H9 (cell line): ENCODE results near the gene ABHD1. TPM values are rescaled to one million over a fixed set of nuclear protein-coding genes. Genes with fewer than 3 reads are reported as not detected.
"Not testable (repeated sequence)": the region's sequence is repeated elsewhere in the genome, so short reads cannot be mapped to it uniquely, and the experiment has no call there.

ENCODE experiments used
- DNase-seq: peaks from one replicate; pipeline ENCODE4 v3.0.0-alpha.2; 2017
- H2AFZ ChIP-seq: one replicate; pipeline ENCODE4 v1.6.1; 2013; ENCODE audit warnings: mild to moderate bottlenecking, low read length, control low read depth, moderate library complexity
- H2AK5ac ChIP-seq: 2 replicates; pipeline ENCODE4 v1.6.1; 2013; ENCODE audit warnings: low read length, control low read depth, mixed read lengths; ENCODE audit not compliant: insufficient read length
- H2BK120ac ChIP-seq: one replicate; pipeline ENCODE4 v1.6.1; 2013; ENCODE audit warnings: low read depth, mild to moderate bottlenecking, low read length, control low read depth, inconsistent platforms; ENCODE audit not compliant: poor library complexity, severe bottlenecking
- H2BK12ac ChIP-seq: 2 replicates; pipeline ENCODE4 v1.6.1; 2013; ENCODE audit warnings: low read length, control low read depth, mixed read lengths, low read depth; ENCODE audit not compliant: insufficient read length
- H2BK15ac ChIP-seq: 2 replicates; pipeline ENCODE4 v1.6.1; 2013; ENCODE audit warnings: low read depth, low read length, control low read depth
- H2BK20ac ChIP-seq: one replicate; pipeline ENCODE4 v1.6.1; 2013; ENCODE audit warnings: low read depth, mild to moderate bottlenecking, low read length, control low read depth, inconsistent platforms; ENCODE audit not compliant: poor library complexity, severe bottlenecking
- H2BK5ac ChIP-seq: 2 replicates; pipeline ENCODE4 v1.6.1; 2013; ENCODE audit warnings: low read length, control low read depth, mixed read lengths; ENCODE audit not compliant: insufficient read length
- H3K14ac ChIP-seq: 2 replicates; pipeline ENCODE4 v1.6.1; 2013; ENCODE audit warnings: low read length, control low read depth; ENCODE audit not compliant: insufficient read depth
- H3K18ac ChIP-seq: 2 replicates; pipeline ENCODE4 v1.6.1; 2013; ENCODE audit warnings: low read depth, mild to moderate bottlenecking, mixed read lengths, low read length, control low read depth; ENCODE audit not compliant: insufficient read length
- H3K23ac ChIP-seq: 2 replicates; pipeline ENCODE4 v1.6.1; 2013; ENCODE audit warnings: low read length, control low read depth, mixed read lengths, low read depth; ENCODE audit not compliant: insufficient read length
- H3K23me2 ChIP-seq: 2 replicates; pipeline ENCODE4 v1.6.1; 2013; ENCODE audit warnings: low read depth, mild to moderate bottlenecking, mixed read lengths, low read length, control low read depth; ENCODE audit not compliant: insufficient read length, poor library complexity, severe bottlenecking
- H3K27ac ChIP-seq: 2 replicates; pipeline ENCODE4 v1.5.1; 2013; ENCODE audit warnings: low read length, control low read depth, mixed read lengths, low read depth; ENCODE audit not compliant: insufficient read length
- H3K27me3 ChIP-seq: 2 replicates; pipeline ENCODE4 v1.6.1; 2013; ENCODE audit warnings: low read length, control low read depth, inconsistent platforms; ENCODE audit not compliant: insufficient read depth
- H3K4ac ChIP-seq: 2 replicates; pipeline ENCODE4 v1.6.1; 2013; ENCODE audit warnings: low read depth, mild to moderate bottlenecking, control low read depth, inconsistent platforms, low read length, moderate library complexity
- H3K4me1 ChIP-seq: 2 replicates; pipeline ENCODE4 v1.6.1; 2013; ENCODE audit warnings: low read length, control low read depth, inconsistent platforms; ENCODE audit not compliant: insufficient read depth
- H3K4me2 ChIP-seq: 2 replicates; pipeline ENCODE4 v1.6.1; 2013; ENCODE audit warnings: low read length, control low read depth, mixed read lengths; ENCODE audit not compliant: insufficient read length, insufficient read depth
- H3K56ac ChIP-seq: 2 replicates; pipeline ENCODE4 v1.6.1; 2013; ENCODE audit warnings: low read depth, mild to moderate bottlenecking, mixed read lengths, low read length, control low read depth; ENCODE audit not compliant: insufficient read length
- H3K79me1 ChIP-seq: 2 replicates; pipeline ENCODE4 v1.6.1; 2013; ENCODE audit warnings: low read depth, mild to moderate bottlenecking, moderate library complexity, low read length, control low read depth, inconsistent platforms; ENCODE audit not compliant: insufficient read depth, poor library complexity, severe bottlenecking
- H3K79me2 ChIP-seq: 2 replicates; pipeline ENCODE4 v1.6.1; 2013; ENCODE audit warnings: low read length, control low read depth, inconsistent platforms; ENCODE audit not compliant: insufficient read depth
- H3K9ac ChIP-seq: 2 replicates; pipeline ENCODE4 v1.6.1; 2013; ENCODE audit warnings: low read length, control low read depth, mixed read lengths; ENCODE audit not compliant: insufficient read length; ENCODE audit errors: extremely low read depth
- H3K9me3 ChIP-seq: one replicate; pipeline ENCODE4 v1.6.1; 2013; ENCODE audit warnings: low read depth, low read length, inconsistent platforms; ENCODE audit not compliant: control insufficient read depth
- H3T11ph ChIP-seq: one replicate; pipeline ENCODE4 v1.6.1; 2013; ENCODE audit warnings: mild to moderate bottlenecking, low read length, control low read depth, inconsistent platforms
- H4K20me1 ChIP-seq: one replicate; pipeline ENCODE4 v1.6.1; 2013; ENCODE audit not compliant: control insufficient read depth, insufficient read length, insufficient read depth
- H4K5ac ChIP-seq: 2 replicates; pipeline ENCODE4 v1.6.1; 2013; ENCODE audit warnings: low read depth, mild to moderate bottlenecking, mixed read lengths, low read length, control low read depth; ENCODE audit not compliant: insufficient read length
- H4K8ac ChIP-seq: replicated peaks from 2 replicates; pipeline ENCODE4 v1.6.1; 2013; ENCODE audit warnings: low read length, control low read depth, mixed read lengths, low read depth; ENCODE audit not compliant: insufficient read length
- H4K91ac ChIP-seq: 2 replicates; pipeline ENCODE4 v1.6.1; 2013; ENCODE audit warnings: low read depth, mild to moderate bottlenecking, moderate library complexity, mixed read lengths, low read length, control low read depth; ENCODE audit not compliant: insufficient read length
- H3K27ac Mint-ChIP-seq, 3 experiments: 2 replicates in 2 of 3; 3 replicates in 1 of 3; pipeline ENCODE4 v1.8.0; 2020 to 2021; ENCODE audit warnings: mixed read lengths in 3 of 3, mild to moderate bottlenecking in 1 of 3, moderate library complexity in 1 of 3
- H3K27me3 Mint-ChIP-seq: 2 replicates; pipeline ENCODE4 v1.8.0; 2021; ENCODE audit warnings: low read depth, mild to moderate bottlenecking, moderate library complexity, mixed read lengths
- H3K36me3 Mint-ChIP-seq, 3 experiments: 2 replicates in 2 of 3; 3 replicates in 1 of 3; pipeline ENCODE4 v1.8.0; 2020 to 2021; ENCODE audit warnings: low read depth in 3 of 3, mixed read lengths in 3 of 3; ENCODE audit not compliant: insufficient read depth in 1 of 3
- H3K4me1 Mint-ChIP-seq, 2 experiments: 2 replicates each; pipeline ENCODE4 v1.8.0; 2020; ENCODE audit warnings: mixed read lengths in 2 of 2
- H3K4me3 Mint-ChIP-seq, 2 experiments: 2 replicates in 1 of 2; 3 replicates in 1 of 2; pipeline ENCODE4 v1.8.0; 2020 to 2021; ENCODE audit warnings: mild to moderate bottlenecking in 2 of 2, mixed read lengths in 2 of 2, moderate library complexity in 1 of 2
- H3K9me3 Mint-ChIP-seq, 2 experiments: 2 replicates in 1 of 2; 3 replicates in 1 of 2; pipeline ENCODE4 v1.8.0; 2020; ENCODE audit warnings: mild to moderate bottlenecking in 2 of 2, mixed read lengths in 2 of 2, moderate library complexity in 1 of 2
- CTCF ChIP-seq: fragments of 200-600 bp; sonication (generic); conservative IDR thresholded peaks from 3 replicates; pipeline ENCODE4 v1.8.0; 2021; ENCODE audit warnings: antibody characterized with exemption, mild to moderate bottlenecking
- WGBS: extraction: QIAGEN DNeasy Blood & Tissue Kit; methylation state at CpG from one replicate; pipeline ENCODE4 v1.1.7; 2013; ENCODE audit warnings: missing lambda C conversion rate, low lambda C conversion rate, mixed read lengths; ENCODE audit not compliant: insufficient read length; ENCODE audit errors: extremely low coverage; 5-methylcytosine and 5-hydroxymethylcytosine counted together
- total RNA-seq: library from RNA; stranded (reverse); gene quantifications from 2 replicates; pipeline ENCODE4 v1.2.1, GENCODE V29; 2021

The ABHD1 gene
- total RNA-seq, 1 experiment from 2014 or later: 0.31 TPM

GRCh38 chr2:27118525-27119329 lies 4.9 kb upstream of the ABHD1 start, which contains the start of gene CGREF1:
CGREF1 (minus strand) TSS chr2:27119128; CDS start chr2:27104366, 14,762 bp downstream.
- Histone ChIP-seq H4K8ac (no peak within 1 kb of the TSS), H3K9ac (no peak within 1 kb of the TSS), H2BK120ac (no peak within 1 kb of the TSS), H2AFZ (no peak within 1 kb of the TSS), H3K27me3 (peaks cover 14% of the 10 kb centered on the region; the same call in 1 of the 2 replicates), H3K27ac (no peak within 1 kb of the TSS), H3K4ac (no peak within 1 kb of the TSS), H4K5ac (no peak within 1 kb of the TSS), H3K4me2 (peak within 1 kb of the TSS; percentile 62), H2BK12ac (no peak within 1 kb of the TSS), H3K23me2 (peaks cover 8% of the 10 kb centered on the region), H3K9me3 (no peaks in the 10 kb centered on the region), H3K18ac (no peak within 1 kb of the TSS), H3K4me1 (peaks cover 2% of the 10 kb centered on the region), H4K20me1 (peaks cover 2% of the 10 kb centered on the region), H2BK5ac (no peak within 1 kb of the TSS), H3K56ac (no peak within 1 kb of the TSS), H2BK15ac (no peak within 1 kb of the TSS), H3K23ac (no peak within 1 kb of the TSS), H3K14ac (peak within 1 kb of the TSS; percentile 71), H2AK5ac (no peak within 1 kb of the TSS), H4K91ac (no peak within 1 kb of the TSS), H3K79me1 (no peaks in the 10 kb centered on the region), H3K79me2 (no peaks in the 10 kb centered on the region), H3T11ph (no peak within 1 kb of the TSS), H2BK20ac (no peak within 1 kb of the TSS)
- WGBS: no CpG with 5 or more reads among the region's 84 CpGs
- peak; percentile 46 for DNase-seq
- peak within 1 kb of the TSS; percentile 67 to 83 for H3K4me3 Mint-ChIP-seq
- no peak for TF ChIP-seq CTCF
- H3K27ac Mint-ChIP-seq: no peak within 1 kb of the TSS; a peak in 1 of 7 replicates
- H3K27me3 Mint-ChIP-seq: peaks cover 67% of the 10 kb centered on the region
- H3K9me3 Mint-ChIP-seq: no peaks in the 10 kb centered on the region; a peak in 1 of 5 replicates
- no peaks in the 10 kb centered on the region; a peak in 3 of 7 replicates for H3K36me3 Mint-ChIP-seq
- peaks cover 13 to 15% of the 10 kb centered on the region in 2 experiments for H3K4me1 Mint-ChIP-seq

- not testable (repeated sequence) for H4K20me1 ChIP-seq, H4K5ac ChIP-seq, H2AK5ac ChIP-seq, H3K18ac ChIP-seq, H3K56ac ChIP-seq, H2BK20ac ChIP-seq, H3K79me1 ChIP-seq, H3K9ac ChIP-seq, H3K27ac Mint-ChIP-seq, H3K14ac ChIP-seq, H2BK15ac ChIP-seq, H3K36me3 Mint-ChIP-seq, H3K4ac ChIP-seq, H3K9me3 ChIP-seq, H2AFZ ChIP-seq, H3T11ph ChIP-seq, H2BK120ac ChIP-seq, H4K8ac ChIP-seq, H2BK5ac ChIP-seq, H3K4me1 ChIP-seq, H3K9me3 Mint-ChIP-seq, H2BK12ac ChIP-seq, H4K91ac ChIP-seq, H3K27ac ChIP-seq, DNase-seq, H3K23ac ChIP-seq, H3K79me2 ChIP-seq
- peaks cover 15 to 20% of the 10 kb centered on the region in 2 experiments for H3K4me1 Mint-ChIP-seq
- peaks cover 68% of the 10 kb centered on the region for H3K27me3 Mint-ChIP-seq
- WGBS: no CpG with 5 or more reads among the region's 8 CpGs
- Histone ChIP-seq H3K4me2 (peak overlapping the region; percentile 41), H3K23me2 (peaks cover 11% of the 10 kb centered on the region), H3K27me3 (peaks cover 14% of the 10 kb centered on the region; the same call in 1 of the 2 replicates)
- H3K4me3 Mint-ChIP-seq: peak overlapping the region; percentile 67 to 83
Measured at GRCh38 chr2:27119330-27119670, 4.3 kb upstream of the ABHD1 start.
